ENCODE measurements around the gene DCBLD2.
"Not testable (repeated sequence)": the region's sequence is repeated elsewhere in the genome, so short reads cannot be mapped to it uniquely, and the experiment has no call there.

DCBLD2 gene

DNA sequence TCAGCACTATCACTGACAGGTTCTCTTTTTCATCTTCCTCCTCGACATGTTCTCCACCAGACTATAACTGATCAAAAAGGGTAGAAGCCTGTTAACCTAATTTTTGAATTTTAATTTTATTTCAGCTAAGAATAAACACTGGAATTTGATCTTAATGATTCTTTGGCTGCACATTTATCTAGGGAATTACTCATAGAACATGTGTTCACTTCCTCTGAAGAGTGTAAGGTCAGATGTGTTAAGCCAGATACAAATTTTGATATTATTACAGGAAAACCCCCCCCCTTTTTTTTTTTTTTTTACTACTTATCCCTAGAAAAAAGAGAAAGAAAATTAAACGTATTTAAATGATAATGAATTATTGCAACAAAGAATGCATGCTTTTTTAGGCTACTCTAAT is 15.0 kb downstream of the DCBLD2 start:
- Histone ChIP-seq H3K27ac (replicated peaks) (no peak overlapping the region), H3K4me3 (replicated peaks; ENCODE audit: insufficient read depth, low read length) (no peak overlapping the region), H3K27me3 (ENCODE audit: insufficient read depth, poor library complexity, severe bottlenecking) (no peaks in the 10 kb centered on the region)
- TF ChIP-seq SPI1 (IDR thresholded peaks at IDR 0.05; ENCODE audit: borderline replicate concordance, low read depth) (no peak), GABPA (IDR thresholded peaks at IDR 0.05; ENCODE audit: low read depth) (no peak), POLR2AphosphoS5 (IDR thresholded peaks at IDR 0.05; ENCODE audit: low read depth) (no peak)
- DNase-seq (ENCODE audit: low read depth in 1 of 2, low spot score in 1 of 2) = no peak

DNA sequence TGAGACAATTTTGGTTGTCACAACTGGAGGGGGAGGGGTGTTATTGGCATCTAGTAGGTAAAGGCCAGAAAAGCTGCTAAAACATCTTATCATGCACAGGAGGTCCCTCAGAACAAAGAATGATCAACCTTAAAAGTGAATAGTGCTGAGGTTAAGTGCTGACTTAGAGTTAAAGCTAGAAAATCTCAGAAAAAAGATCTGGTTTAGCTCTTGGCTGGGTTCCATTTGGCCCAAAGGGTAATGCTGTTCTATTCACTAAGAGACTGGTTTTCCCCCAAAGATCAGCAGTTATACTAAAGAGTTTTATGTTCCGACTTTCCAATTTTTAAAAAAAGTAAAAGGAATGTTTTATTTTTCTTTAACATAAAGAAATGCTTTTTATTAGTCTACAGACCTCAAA is 15.6 kb downstream of the DCBLD2 start:
- TF ChIP-seq GABPA (IDR thresholded peaks at IDR 0.05; ENCODE audit: low read depth) = no peak
- TF ChIP-seq, protein P1, sequence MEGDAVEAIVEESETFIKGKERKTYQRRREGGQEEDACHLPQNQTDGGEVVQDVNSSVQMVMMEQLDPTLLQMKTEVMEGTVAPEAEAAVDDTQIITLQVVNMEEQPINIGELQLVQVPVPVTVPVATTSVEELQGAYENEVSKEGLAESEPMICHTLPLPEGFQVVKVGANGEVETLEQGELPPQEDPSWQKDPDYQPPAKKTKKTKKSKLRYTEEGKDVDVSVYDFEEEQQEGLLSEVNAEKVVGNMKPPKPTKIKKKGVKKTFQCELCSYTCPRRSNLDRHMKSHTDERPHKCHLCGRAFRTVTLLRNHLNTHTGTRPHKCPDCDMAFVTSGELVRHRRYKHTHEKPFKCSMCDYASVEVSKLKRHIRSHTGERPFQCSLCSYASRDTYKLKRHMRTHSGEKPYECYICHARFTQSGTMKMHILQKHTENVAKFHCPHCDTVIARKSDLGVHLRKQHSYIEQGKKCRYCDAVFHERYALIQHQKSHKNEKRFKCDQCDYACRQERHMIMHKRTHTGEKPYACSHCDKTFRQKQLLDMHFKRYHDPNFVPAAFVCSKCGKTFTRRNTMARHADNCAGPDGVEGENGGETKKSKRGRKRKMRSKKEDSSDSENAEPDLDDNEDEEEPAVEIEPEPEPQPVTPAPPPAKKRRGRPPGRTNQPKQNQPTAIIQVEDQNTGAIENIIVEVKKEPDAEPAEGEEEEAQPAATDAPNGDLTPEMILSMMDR (IDR thresholded peaks at IDR 0.05; ENCODE audit: insufficient read depth, low read length) = no peak
- TF ChIP-seq, protein P2, sequence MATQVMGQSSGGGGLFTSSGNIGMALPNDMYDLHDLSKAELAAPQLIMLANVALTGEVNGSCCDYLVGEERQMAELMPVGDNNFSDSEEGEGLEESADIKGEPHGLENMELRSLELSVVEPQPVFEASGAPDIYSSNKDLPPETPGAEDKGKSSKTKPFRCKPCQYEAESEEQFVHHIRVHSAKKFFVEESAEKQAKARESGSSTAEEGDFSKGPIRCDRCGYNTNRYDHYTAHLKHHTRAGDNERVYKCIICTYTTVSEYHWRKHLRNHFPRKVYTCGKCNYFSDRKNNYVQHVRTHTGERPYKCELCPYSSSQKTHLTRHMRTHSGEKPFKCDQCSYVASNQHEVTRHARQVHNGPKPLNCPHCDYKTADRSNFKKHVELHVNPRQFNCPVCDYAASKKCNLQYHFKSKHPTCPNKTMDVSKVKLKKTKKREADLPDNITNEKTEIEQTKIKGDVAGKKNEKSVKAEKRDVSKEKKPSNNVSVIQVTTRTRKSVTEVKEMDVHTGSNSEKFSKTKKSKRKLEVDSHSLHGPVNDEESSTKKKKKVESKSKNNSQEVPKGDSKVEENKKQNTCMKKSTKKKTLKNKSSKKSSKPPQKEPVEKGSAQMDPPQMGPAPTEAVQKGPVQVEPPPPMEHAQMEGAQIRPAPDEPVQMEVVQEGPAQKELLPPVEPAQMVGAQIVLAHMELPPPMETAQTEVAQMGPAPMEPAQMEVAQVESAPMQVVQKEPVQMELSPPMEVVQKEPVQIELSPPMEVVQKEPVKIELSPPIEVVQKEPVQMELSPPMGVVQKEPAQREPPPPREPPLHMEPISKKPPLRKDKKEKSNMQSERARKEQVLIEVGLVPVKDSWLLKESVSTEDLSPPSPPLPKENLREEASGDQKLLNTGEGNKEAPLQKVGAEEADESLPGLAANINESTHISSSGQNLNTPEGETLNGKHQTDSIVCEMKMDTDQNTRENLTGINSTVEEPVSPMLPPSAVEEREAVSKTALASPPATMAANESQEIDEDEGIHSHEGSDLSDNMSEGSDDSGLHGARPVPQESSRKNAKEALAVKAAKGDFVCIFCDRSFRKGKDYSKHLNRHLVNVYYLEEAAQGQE (IDR thresholded peaks at IDR 0.05; ENCODE audit: insufficient replicate concordance, low read depth) = no peak
- TF ChIP-seq POLR2AphosphoS5 (IDR thresholded peaks at IDR 0.05; ENCODE audit: low read depth) = no peak
- TF ChIP-seq SPI1 (IDR thresholded peaks at IDR 0.05; ENCODE audit: borderline replicate concordance, low read depth) = no peak
- no peaks in the 10 kb centered on the region for H3K27me3 ChIP-seq (ENCODE audit: insufficient read depth, poor library complexity, severe bottlenecking)
- no peak overlapping the region for H3K4me3 ChIP-seq (replicated peaks; ENCODE audit: insufficient read depth, low read length)
- no peak overlapping the region for H3K27ac ChIP-seq (replicated peaks)
- DNase-seq (ENCODE audit: low read depth in 1 of 2, low spot score in 1 of 2) = no peak

DNA sequence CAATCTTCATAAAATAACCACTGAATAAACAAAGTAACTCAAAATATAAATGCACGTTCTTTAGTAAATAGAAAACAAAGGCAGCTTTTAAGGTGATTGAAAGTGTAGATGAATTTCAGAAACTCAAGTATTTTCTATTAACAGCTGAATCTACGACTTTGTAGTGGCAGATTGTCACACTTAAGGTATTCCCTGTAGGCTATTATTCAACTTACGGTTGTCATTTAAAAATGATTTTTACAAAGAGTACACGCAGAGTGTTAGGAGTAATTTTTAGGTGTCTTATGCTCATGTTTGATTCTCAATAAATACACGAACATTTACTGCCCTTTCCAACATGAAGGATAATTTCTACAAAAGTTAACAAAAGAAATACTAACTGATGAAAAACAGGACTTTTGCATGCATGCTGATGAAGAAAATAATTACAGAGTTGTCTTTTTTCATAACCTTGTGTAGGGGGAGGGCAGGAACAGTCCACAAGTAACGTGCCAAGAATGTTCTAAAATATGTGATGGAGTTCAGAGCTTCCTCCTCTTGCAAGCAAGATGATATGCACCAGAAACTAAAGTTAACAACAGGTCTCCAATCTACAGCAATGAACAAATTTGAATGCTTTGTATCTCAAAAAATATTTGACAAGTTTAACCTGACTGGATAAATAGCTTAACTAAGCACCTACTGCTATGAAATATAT is 16.7 kb downstream of the DCBLD2 start:
- TF ChIP-seq SPI1 (IDR thresholded peaks at IDR 0.05; ENCODE audit: borderline replicate concordance, low read depth) = no peak
- TF ChIP-seq, protein P1 (IDR thresholded peaks at IDR 0.05; ENCODE audit: insufficient read depth, low read length) = no peak
- no peak for TF ChIP-seq POLR2AphosphoS5 (IDR thresholded peaks at IDR 0.05; ENCODE audit: low read depth)
- TF ChIP-seq, protein P2 (IDR thresholded peaks at IDR 0.05; ENCODE audit: insufficient replicate concordance, low read depth) = no peak
- TF ChIP-seq GABPA (IDR thresholded peaks at IDR 0.05; ENCODE audit: low read depth) = no peak
- no peak for DNase-seq (ENCODE audit: low read depth in 1 of 2, low spot score in 1 of 2)
- no peak overlapping the region for H3K27ac ChIP-seq (replicated peaks)
- H3K4me3 ChIP-seq (replicated peaks; ENCODE audit: insufficient read depth, low read length) = no peak overlapping the region
- H3K27me3 ChIP-seq (ENCODE audit: insufficient read depth, poor library complexity, severe bottlenecking) = no peaks in the 10 kb centered on the region

DNA sequence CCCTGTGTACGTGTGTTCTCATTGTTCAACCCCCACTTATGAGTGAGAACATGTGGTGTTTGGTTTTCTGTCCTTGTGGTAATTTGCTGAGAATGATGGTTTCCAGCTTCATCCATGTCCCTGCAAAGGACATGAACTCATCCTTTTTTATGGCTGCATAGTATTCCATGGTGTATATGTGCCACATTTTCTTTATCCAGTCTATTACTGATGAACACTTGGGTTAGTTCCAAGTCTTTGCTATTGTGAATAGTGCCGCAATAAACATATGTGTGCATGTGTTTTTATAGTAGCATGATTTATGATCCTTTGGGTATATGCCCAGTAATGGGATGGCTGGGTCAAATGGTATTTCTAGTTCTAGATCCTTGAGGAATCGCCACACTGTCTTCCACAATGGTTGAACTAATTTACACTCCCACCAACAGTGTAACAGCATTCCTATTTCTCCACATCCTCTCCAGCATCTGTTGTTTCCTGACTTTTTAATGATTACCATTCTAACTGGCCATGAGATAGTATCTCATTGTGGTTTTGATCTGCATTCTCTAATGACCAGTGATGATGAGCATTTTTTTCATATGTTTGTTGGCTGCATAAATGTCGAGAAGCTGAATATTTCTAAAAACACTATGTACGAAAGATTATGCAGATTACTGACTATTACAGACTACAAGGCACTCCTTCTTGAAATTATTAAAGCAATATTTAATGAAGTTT is 18.7 kb downstream of the DCBLD2 start:
- not testable (repeated sequence) for H3K27ac ChIP-seq (replicated peaks); H3K27me3 ChIP-seq (ENCODE audit: insufficient read depth, poor library complexity, severe bottlenecking); DNase-seq (ENCODE audit: low read depth in 1 of 2, low spot score in 1 of 2); H3K4me3 ChIP-seq (replicated peaks; ENCODE audit: insufficient read depth, low read length)
